Ureter (tissue), 1 donor: ENCODE measurements around the gene TRPT1. TPM values are rescaled to one million over a fixed set of nuclear protein-coding genes. Genes with fewer than 3 reads are reported as not detected.
A peak's percentile ranks its signal among the peaks of the same experiment; 100 is the strongest.
"Not testable (repeated sequence)": the region's sequence is repeated elsewhere in the genome, so short reads cannot be mapped to it uniquely, and the experiment has no call there.

ENCODE experiments used
- DNase-seq: peaks from one replicate; pipeline ENCODE4 v3.0.0-alpha.2; 2020; ENCODE audit warnings: low spot score
- total RNA-seq: library from RNA; stranded (reverse); gene quantifications from one replicate; pipeline ENCODE4 v1.2.4, GENCODE V29; 2023
- donor health status: DM: yes; HTN: yes; CAD: no.

TRPT1 gene
- total RNA-seq, 1 donor from 2014 or later: 49.4 TPM

GRCh38 chr11:64258946-64259532 lies 33.1 kb upstream of the TRPT1 start:
- DNase-seq: no peak

DNA sequence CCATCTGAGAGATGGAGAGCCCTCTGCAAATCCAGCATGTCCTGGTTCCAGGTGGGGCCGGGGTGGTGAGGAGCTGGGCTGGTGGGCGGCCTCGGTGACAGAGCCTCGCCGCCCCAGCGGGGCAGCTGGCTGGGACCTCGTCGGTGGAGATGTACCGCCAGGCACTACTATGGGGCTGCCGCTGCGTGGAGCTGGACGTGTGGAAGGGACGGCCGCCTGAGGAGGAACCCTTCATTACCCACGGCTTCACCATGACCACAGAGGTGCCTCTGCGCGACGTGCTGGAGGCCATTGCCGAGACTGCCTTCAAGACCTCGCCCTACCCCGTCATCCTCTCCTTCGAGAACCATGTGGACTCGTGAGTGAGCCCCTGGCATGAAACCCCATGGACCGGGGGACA lies 32.4 kb upstream of the TRPT1 start:
- no peak for DNase-seq

DNA sequence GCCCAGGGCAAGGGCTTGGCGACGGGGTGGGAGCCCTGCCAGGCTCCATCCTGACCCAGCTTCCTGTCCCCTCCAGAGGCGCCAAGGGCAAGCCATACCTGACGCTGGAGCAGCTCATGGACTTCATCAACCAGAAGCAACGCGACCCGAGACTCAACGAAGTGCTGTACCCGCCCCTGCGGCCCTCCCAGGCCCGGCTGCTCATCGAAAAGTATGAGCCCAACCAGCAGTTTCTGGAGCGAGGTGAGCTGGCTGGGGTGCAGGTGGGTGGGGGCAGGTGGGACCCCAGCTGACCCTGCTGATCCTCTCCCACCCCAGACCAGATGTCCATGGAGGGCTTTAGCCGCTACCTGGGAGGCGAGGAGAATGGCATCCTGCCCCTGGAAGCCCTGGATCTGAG lies 30.3 kb upstream of the TRPT1 start:
- no peak for DNase-seq

GRCh38 chr11:64255135-64256128 lies 29.4 kb upstream of the TRPT1 start:
- DNase-seq: no peak

GRCh38 chr11:64254326-64254725 lies 28.3 kb upstream of the TRPT1 start:
- DNase-seq: no peak

DNA sequence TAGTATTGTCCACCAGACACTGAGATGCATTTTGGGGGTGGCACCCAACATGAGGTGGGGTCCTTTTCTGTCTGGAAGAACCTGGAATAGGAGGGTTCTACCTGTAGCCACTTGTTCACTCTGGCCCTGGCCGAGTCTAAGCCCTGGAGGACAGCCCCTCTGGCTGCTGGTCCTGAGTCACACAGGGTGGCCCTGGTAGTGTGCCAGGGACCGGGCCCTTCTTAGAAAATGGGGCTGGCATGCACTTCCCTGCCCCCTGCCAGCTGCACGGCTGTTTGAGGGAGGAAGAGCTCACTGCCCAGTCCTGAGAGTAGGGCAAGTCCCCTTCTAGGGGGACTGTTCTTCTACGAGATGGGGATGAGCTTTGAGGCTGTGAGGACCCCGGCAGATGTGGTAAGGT lies 27.5 kb upstream of the TRPT1 start:
- no peak for DNase-seq

GRCh38 chr11:64253043-64253442 lies 27.1 kb upstream of the TRPT1 start:
- no peak for DNase-seq

DNA sequence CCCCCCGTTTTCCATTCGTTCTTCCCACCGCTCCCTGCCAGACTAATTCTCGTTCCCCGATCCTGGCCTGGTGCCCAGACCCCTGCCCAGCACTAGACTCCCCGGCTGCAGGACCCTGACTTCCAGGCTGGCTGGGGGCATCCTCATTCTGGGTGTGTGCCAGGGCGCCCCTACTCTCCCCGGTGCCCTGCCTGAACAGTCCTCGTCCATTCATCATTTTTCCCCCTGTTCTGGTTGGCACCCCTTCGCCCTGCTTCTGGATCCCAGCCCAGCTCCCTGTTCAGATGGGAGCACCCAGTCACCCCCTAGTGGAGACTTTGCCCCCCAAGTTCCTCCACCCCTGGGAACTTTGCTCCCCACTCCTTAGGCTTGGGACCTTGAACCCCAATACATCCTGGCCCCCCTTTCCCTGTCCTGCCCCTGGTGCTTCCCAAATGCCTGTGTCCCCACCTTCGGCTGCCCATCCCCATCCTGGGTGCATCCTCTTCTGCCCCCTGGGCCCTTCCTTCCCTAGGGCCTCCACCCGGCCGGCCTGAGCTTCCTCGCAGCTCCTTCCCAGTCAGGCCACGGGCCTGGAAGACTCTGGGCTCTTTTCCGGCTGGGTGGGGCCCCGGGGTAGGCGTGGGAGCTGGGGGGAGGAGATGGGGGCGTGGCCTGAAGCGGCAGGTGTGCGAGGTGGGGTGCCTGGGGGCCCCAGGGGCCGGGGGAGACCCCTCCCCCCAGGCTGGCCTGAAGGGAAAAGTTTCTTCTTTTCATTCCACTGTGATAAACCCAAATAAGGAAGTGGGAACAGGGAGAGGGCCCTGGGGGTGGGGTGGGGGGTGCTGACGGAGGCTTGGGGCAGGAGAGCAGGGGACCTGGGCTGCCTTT lies 26.3 kb upstream of the TRPT1 start:
- DNase-seq: no peak

- DNase-seq: no peak
These were observed 25.7 kb upstream of the TRPT1 start for GRCh38 chr11:64251753-64252002.

GRCh38 chr11:64251016-64251752 lies 25.2 kb upstream of the TRPT1 start, which contains the start of gene PLCB3:
PLCB3 (plus strand) TSS chr11:64251530; CDS start chr11:64251650, 120 bp downstream.
- no peak for DNase-seq

- no peak for DNase-seq
These were observed 24.5 kb upstream of the TRPT1 start for GRCh38 chr11:64250415-64251015.

- DNase-seq: no peak
These were observed 23.8 kb upstream of the TRPT1 start for GRCh38 chr11:64249563-64250414.

- DNase-seq: no peak
These were observed 23.1 kb upstream of the TRPT1 start for GRCh38 chr11:64249038-64249437.

DNA sequence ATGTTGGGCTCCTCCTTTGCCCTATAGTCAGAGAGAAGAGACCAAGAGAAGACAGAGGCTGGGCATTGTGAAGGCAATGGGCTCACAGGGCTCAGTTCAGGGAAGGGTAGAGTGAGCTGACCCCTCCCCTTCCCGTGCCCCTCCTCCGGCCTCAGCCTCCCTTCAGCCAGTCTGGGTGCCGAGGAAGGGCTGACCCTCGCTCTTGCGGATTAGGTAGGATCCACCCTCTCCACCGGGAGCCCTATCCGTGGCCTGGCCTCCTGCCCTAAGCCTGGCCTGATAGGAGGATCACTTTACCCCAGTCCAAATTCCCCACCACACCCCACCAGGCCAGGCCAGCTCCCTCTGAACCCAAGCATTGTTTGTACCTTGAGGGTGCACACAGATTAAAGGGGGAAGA lies 22.6 kb upstream of the TRPT1 start:
- no peak for DNase-seq

- DNase-seq: no peak
These were observed 21.9 kb upstream of the TRPT1 start for GRCh38 chr11:64247729-64248531.

- peak; percentile 88 for DNase-seq
These were observed 21.1 kb upstream of the TRPT1 start, which contains the start of gene PPP1R14B for GRCh38 chr11:64246871-64247728. PPP1R14B (minus strand) TSS chr11:64246943; CDS start chr11:64246673, 270 bp downstream.

DNA sequence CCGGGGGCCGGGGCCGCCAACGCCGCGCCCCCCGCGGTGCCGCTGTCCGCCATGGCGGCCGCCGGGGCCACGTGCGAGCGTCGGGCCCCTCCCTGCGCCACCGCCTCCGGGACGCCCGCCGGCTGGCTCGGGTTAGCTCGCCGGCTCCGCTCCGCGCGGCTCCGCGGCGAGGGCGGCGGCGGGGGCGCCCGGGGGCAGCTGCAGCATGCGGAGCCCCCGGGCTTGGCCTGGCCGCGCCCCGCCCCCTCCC lies 20.6 kb upstream of the TRPT1 start:
- not testable (repeated sequence) for DNase-seq

GRCh38 chr11:64245797-64246620 lies 20.0 kb upstream of the TRPT1 start:
- peak; percentile 90 for DNase-seq
